Activated gamma-delta T cell treated with Interleukin-2 at 50 U/mL for 16 hours (primary cell): ENCODE results near the gene SPHK2.
"Not testable (repeated sequence)": the region's sequence is repeated elsewhere in the genome, so short reads cannot be mapped to it uniquely, and the experiment has no call there.

Experiments used
- DNase-seq: peaks from one replicate; pipeline ENCODE4 v3.0.0-alpha.2; 2020

The SPHK2 gene

GRCh38 chr19:48625891-48626327 lies 6.6 kb downstream of the SPHK2 start:
- no peak for DNase-seq

GRCh38 chr19:48627201-48627864 lies 8.0 kb downstream of the SPHK2 start:
- DNase-seq: peak; percentile 57

DNA sequence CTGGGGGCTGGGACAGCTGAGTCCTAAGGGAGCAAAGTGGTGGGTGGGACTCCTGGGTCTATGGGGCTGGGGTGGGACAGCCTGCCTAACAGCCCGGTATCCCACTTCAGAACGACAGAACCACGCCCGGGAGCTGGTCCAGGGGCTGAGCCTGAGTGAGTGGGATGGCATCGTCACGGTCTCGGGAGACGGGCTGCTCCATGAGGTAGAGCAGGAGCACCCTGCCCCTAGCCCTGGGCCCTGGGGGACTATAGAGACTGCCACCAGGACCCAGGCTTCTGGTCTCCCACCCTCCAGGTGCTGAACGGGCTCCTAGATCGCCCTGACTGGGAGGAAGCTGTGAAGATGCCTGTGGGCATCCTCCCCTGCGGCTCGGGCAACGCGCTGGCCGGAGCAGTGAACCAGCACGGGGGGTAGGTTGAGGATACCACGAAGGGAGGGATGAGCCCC lies 8.6 kb downstream of the SPHK2 start:
- no peak for DNase-seq

- DNase-seq: no peak
These were observed 9.4 kb downstream of the SPHK2 start for GRCh38 chr19:48628486-48629296.

DNA sequence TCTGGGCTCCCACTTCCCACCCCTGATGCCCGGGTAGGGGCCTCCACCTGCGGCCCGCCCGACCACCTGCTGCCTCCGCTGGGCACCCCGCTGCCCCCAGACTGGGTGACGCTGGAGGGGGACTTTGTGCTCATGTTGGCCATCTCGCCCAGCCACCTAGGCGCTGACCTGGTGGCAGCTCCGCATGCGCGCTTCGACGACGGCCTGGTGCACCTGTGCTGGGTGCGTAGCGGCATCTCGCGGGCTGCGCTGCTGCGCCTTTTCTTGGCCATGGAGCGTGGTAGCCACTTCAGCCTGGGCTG lies 9.9 kb downstream of the SPHK2 start:
- no peak for DNase-seq

- no peak for DNase-seq
These were observed 10.4 kb downstream of the SPHK2 start for GRCh38 chr19:48629599-48630295.

- DNase-seq: no peak
These were observed 11.2 kb downstream of the SPHK2 start for GRCh38 chr19:48630296-48631063.

DNA sequence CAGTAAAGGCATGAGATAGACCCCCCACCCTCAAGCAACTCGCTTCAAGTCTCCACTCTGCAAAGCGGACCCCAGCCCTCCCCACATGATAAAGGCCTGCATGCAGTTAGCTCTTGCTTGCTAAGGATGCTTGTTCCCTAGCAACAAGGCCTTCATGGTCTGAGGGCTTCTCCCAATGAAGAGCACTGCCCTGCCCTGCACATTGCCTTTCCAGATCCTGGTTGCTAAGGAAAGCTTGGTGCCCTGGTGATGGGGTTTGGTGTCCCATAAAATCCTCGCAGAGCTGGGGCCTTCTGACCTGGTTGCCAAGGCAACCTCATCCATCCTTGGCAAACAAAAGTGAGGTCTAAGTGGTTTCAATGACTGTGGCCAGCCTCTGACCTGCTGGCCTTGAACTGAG lies 11.9 kb downstream of the SPHK2 start:
- no peak for DNase-seq

DNA sequence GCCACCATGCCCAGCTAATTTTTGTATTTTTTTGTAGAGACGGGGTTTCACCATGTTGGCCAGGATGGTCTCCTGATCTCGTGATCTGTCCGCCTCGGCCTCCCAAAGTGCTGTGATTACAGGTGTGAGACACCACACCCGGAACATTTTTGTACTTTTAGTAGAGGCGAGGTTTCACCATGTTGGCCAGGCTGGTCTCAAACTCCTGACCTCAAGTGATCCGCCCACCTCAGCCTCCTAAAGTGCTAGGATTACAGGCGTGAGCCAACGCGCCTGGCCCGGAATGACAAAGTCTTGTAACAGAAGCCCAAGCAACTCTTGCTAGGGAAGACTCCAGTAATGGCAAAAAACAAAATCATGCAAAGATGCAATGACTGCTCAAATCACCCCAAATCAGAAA lies 13.0 kb downstream of the SPHK2 start:
- not testable (repeated sequence) for DNase-seq

DNA sequence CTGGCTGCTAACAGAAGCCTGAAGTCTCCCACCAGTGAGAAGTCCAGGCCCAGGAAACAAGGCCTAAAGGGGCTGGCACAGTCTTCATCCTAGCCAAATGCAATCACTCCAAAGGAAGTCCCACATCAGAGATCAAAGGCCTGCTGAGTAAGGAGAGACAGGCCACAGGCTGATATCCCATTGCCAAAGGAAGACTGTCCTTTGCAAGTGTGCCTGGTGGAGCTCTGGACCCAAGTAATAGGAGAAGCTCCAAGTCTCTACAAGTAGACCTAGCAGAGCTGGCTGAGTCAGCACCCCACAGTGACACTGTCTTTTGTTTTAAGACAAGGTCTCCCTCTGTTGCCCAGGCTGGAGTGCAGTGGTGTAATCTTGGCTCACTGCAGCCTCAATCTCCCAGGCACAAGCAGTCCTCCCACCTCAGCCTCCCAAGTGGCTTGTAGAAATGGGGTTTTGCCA lies 13.4 kb downstream of the SPHK2 start:
- no peak for DNase-seq

- no peak for DNase-seq
These were observed 14.1 kb downstream of the SPHK2 start for GRCh38 chr19:48633148-48634035.

DNA sequence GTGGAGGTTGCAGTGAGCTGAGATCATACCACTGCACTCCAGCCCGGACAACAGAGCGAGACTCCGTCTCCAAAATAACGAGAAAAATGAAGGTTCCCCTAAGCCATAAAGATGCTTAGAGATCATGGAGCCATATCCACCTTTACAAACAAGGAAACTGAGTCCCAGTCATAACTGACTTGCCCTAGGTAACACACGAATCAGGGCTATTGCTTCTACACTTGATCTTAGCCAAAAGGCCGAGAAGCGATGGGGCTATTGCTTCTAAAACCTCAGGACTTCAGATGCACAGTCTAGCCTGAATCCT lies 14.7 kb downstream of the SPHK2 start:
- DNase-seq: no peak

- DNase-seq: peak; percentile 89
These were observed 15.3 kb downstream of the SPHK2 start for GRCh38 chr19:48634424-48635262.

DNA sequence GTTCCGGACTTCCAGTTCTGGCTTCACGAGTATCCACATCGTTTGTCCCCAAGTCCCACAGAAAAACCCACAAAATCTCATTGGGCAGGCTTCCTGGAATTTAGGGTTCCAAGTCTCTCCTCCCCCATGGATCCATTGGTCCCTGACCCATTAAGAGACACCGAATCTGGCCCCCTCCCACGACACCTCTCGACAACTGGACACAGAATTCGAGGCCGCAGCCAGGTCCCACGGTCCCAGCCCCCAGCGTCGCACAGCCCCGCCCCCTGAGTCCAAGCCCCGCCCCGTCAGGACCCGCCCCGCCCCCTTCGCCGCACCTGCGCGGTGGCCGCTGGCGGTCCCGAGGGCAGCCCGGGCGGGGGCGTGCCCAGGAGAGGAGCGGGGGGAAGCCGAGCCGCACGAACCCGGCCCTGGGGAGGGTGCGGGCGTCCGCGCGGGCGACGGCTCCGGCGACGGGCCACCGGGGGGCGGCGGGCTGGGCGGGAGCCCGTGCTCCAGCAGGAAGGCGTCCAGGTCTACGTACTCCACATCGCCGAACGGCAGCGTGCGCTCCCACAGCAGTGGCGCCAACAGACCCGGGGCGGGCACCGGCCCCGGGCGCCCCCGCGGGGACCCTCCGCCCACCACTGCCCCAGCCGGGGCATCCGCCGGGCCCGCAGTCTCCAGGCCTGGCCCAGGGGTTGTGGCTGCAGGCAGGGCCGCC lies 16.1 kb downstream of the SPHK2 start:
- DNase-seq: peak; percentile 73

DNA sequence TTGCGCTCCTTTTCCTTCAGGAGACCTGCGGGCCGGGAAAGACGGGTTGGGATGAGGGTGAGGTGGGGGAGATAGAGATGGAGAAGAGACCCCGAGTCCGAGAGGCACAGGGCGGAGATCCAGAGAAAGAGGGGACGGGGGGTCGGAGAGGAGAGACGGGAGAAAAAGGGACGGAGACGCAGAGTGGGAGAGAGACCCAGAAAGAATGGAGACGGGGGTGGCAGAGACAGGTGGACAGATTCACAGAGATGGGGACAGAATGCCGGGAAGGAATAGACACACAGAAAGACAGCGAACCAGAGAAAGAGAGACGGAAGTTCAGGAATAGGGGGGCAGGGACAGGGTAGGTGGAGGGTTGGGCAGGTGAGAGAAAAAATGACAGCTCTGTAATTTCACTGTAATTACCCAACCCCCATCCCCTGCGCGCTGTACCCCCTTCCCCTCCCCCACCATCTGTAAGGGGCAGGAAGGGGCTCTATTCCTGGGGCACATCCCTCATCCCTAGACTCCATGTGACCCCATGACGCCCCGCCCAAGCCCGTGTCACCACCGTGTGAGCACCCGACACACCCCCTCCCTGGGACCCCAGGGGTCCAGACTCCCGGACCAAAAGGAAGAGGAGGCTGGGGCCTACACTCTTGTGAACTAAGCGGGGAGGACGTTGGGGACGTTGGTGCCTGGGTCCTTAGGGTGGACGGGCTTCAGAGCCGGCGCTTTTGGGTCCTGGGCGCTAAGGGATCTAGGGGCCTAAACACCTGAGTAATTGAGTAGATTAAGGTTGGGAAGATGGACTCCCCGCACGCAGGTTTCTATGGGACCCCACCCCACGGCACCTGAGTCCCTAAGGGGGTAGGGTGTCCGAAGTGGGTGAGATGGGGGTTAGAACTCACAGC lies 16.9 kb downstream of the SPHK2 start:
- no peak for DNase-seq

- peak; percentile 38 for DNase-seq
These were observed 17.6 kb downstream of the SPHK2 start, which contains the start of gene DBP for GRCh38 chr19:48636859-48637448. DBP (minus strand) TSS chr19:48637379; CDS start chr19:48636994, 385 bp downstream.

- DNase-seq: peak; percentile 100
These were observed 18.2 kb downstream of the SPHK2 start for GRCh38 chr19:48637449-48637947.

- peak; percentile 78 for DNase-seq
These were observed 18.9 kb downstream of the SPHK2 start for GRCh38 chr19:48637948-48638830.
